Suppressor macrophage treated with lipopolysaccharide for 1 hour (primary cell): ENCODE measurements around the gene PSMB8.

Source experiments
- DNase-seq, 3 donors: peaks; one replicate each; pipeline ENCODE4 v3.0.0-alpha.2; 2020 to 2022

Gene PSMB8

GRCh38 chr6:32792901-32793435 is 50.9 kb downstream of the PSMB8 start:
- peak in 2 of 3 donors; percentile 31 to 56 for DNase-seq
